MG63 (cell line): Measurements from ENCODE around the gene B3GNT8. TPM values are rescaled to one million over a fixed set of nuclear protein-coding genes. Genes with fewer than 3 reads are reported as not detected.
"Not testable (repeated sequence)": the region's sequence is repeated elsewhere in the genome, so short reads cannot be mapped to it uniquely, and the experiment has no call there.

Experiments
- DNase-seq: peaks from one replicate; pipeline ENCODE4 v3.0.0-alpha.2; 2020
- H3K27me3 ChIP-seq: fragments of 250-450 bp; sonication (Bioruptor Pico); 2 replicates; pipeline ENCODE4 v1.5.1; 2020; ENCODE audit warnings: mild to moderate bottlenecking, moderate library complexity
- H3K36me3 ChIP-seq: fragments of 250-450 bp; sonication (Bioruptor Pico); 2 replicates; pipeline ENCODE4 v1.5.1; 2020; ENCODE audit warnings: mild to moderate bottlenecking, moderate library complexity
- H3K4me3 ChIP-seq: fragments of 250-450 bp; sonication (Bioruptor Pico); 2 replicates; pipeline ENCODE4 v1.5.1; 2020; ENCODE audit warnings: mild to moderate bottlenecking, moderate library complexity
- H3K9me3 ChIP-seq: fragments of 250-450 bp; sonication (Bioruptor Pico); 2 replicates; pipeline ENCODE4 v1.5.1; 2020; ENCODE audit warnings: mild to moderate bottlenecking, moderate library complexity
- total RNA-seq: library from RNA; depleted of rRNA; stranded (reverse); fragments of >200 nt; shearing (Covaris generic); gene quantifications from 2 replicates; pipeline ENCODE4 v1.2.3, GENCODE V29; 2014; ENCODE audit warnings: low replicate concordance

Gene B3GNT8
- total RNA-seq, 1 experiment from 2014 or later: not detected

- Histone ChIP-seq H3K36me3 (peaks cover 5% of the 10 kb centered on the region), H3K4me3 (no peak overlapping the region)
- no peak for DNase-seq
Measured at GRCh38 chr19:41424335-41425173, 2.6 kb downstream of the B3GNT8 start.

GRCh38 chr19:41422955-41423354 is 4.2 kb downstream of the B3GNT8 start:
- Histone ChIP-seq H3K27me3 (no peaks in the 10 kb centered on the region), H3K4me3 (no peak overlapping the region), H3K36me3 (peaks cover 13% of the 10 kb centered on the region), H3K9me3 (no peaks in the 10 kb centered on the region)
- DNase-seq: no peak

More at GRCh38 chr19:41424335-41425173, 2.6 kb downstream of the B3GNT8 start:
- H3K27me3 ChIP-seq: no peaks in the 10 kb centered on the region
- no peaks in the 10 kb centered on the region for H3K9me3 ChIP-seq

DNA sequence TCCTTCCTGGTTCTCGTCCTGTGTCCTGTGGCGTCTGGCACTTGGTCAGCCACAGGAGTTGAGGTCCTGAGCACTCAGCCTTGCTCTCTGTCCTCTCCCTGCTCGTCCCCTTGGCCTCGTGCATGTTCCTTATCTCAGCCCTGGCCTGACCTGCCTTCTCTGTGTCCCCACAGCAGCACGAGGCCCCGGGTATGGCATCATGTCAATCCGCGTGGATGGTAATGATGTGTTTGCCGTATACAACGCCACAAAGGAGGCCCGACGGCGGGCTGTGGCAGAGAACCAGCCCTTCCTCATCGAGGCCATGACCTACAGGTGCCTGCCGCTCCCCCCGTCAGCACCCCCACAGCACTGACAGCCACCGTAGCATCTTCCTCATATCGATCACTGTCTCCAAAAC is 4.7 kb downstream of the B3GNT8 start:
- no peaks in the 10 kb centered on the region for H3K27me3 ChIP-seq
- H3K36me3 ChIP-seq: peaks cover 13% of the 10 kb centered on the region
- DNase-seq: no peak
- H3K4me3 ChIP-seq: no peak overlapping the region
- no peaks in the 10 kb centered on the region for H3K9me3 ChIP-seq

GRCh38 chr19:41421973-41422372 is 5.2 kb downstream of the B3GNT8 start:
- DNase-seq: no peak
- no peak overlapping the region for H3K4me3 ChIP-seq
- peaks cover 13% of the 10 kb centered on the region for H3K36me3 ChIP-seq
- H3K9me3 ChIP-seq: no peaks in the 10 kb centered on the region
- H3K27me3 ChIP-seq: no peaks in the 10 kb centered on the region

DNA sequence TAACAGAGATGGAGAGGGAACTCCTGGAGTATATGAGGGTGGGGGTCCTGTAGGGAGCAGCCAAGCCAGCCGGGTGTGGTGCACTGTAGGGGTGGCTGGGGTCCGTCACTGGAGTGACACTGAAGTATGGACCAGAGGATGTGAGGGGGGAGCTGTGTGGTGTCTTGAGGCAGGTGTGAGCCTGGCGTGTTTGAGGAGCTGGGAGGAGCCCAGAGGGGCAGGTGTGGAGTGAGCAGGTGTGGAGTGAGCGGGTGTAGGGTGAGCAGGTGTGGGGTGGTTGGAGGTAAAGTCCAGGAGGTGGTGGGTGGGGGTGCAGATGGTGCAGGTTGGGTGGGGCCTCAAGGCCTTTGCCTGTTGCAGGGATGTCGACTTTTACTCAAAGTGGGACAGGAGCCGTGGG is 5.9 kb downstream of the B3GNT8 start:
- no peaks in the 10 kb centered on the region for H3K9me3 ChIP-seq
- H3K27me3 ChIP-seq: no peaks in the 10 kb centered on the region
- H3K36me3 ChIP-seq: peaks cover 13% of the 10 kb centered on the region
- DNase-seq: no peak
- H3K4me3 ChIP-seq: no peak overlapping the region

DNA sequence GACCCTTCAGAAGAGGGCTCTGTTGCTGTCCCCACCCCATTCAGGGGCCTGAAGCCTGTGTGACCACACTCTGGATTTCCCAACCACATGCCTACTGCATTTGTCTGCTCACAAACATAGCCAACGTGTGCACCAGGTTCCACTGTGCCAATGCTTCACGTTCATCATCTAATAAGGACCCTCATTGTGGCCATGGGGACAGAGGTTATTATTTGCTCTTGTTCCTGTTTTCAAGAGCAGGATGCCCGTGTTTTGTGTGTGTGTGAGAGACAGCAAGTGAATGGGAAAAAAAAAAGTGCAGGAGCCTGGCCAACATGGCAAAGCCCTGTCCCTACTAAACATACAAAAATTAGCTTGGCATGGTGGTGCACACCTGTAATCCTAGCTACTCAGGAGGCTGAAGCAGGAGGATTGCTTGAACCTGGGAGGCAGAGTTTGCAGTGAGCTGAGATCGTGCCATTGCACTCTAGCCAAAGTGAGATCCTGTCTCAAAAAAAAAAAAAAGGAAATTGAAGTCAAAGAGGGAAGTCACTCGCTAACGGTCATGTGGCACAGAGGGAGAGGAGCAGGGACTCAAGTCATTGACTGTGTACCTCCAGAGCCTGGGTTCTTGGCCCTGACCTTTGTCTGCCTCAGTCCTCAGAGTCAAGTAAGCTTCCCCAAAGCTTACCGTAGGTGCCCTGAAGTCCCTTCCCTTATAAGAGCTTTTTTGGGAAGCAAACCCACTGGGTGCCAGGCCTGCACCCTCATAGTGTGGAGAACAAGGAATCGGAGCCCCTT is 6.9 kb downstream of the B3GNT8 start:
- Histone ChIP-seq H3K4me3 (no peak overlapping the region), H3K36me3 (peaks cover 13% of the 10 kb centered on the region), H3K9me3 (no peaks in the 10 kb centered on the region), H3K27me3 (no peaks in the 10 kb centered on the region)
- DNase-seq: no peak

DNA sequence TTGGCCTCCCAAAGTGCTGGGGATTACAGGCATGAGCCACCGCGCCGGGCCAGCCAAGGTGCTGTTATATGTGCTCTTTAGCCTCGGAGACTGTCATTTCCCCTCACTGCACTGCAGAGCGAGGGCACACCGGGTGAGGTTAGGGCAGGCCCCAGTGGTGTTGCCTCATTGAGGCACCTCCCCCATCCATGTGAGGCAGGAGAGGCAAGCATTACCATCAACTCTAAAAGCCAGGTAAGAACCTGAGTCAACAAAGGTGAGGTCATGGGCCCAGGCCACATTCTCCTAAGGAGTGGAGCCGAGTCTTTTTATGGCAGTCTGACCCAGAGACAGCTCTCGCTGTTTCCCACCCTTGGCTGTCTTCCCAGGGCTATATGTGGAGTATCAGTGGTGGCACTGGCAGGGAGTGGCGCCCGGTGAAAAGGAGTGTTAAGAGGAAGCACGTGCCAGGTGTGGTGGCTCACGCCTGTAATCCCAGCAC is 10.9 kb downstream of the B3GNT8 start:
- no peak overlapping the region for H3K4me3 ChIP-seq
- H3K36me3 ChIP-seq: peaks cover 19% of the 10 kb centered on the region
- H3K27me3 ChIP-seq: no peaks in the 10 kb centered on the region
- DNase-seq: no peak
- H3K9me3 ChIP-seq: no peaks in the 10 kb centered on the region

DNA sequence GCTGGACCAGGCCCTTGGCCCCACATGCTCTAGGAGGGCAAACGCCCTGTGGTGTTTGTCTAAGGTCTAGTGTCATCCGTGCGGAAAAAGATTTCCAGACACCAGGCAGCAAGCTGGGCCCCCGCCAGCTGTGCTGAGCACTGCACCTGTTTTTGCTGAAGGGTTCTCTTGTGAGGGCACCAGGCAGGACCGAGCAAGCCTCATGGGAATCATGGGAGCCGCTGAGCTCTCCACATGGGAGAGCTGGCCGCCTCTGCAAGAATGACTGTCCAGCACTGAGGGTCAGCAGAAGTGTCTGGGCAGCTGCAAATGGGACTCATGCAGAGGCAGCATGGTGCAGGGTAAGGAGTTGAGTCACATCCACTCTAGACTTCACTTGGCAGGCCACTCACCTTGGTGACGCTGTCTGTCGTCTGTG is 12.0 kb downstream of the B3GNT8 start:
- H3K27me3 ChIP-seq: no peaks in the 10 kb centered on the region
- H3K36me3 ChIP-seq: peaks cover 24% of the 10 kb centered on the region
- no peaks in the 10 kb centered on the region for H3K9me3 ChIP-seq
- DNase-seq: no peak
- H3K4me3 ChIP-seq: no peak overlapping the region

DNA sequence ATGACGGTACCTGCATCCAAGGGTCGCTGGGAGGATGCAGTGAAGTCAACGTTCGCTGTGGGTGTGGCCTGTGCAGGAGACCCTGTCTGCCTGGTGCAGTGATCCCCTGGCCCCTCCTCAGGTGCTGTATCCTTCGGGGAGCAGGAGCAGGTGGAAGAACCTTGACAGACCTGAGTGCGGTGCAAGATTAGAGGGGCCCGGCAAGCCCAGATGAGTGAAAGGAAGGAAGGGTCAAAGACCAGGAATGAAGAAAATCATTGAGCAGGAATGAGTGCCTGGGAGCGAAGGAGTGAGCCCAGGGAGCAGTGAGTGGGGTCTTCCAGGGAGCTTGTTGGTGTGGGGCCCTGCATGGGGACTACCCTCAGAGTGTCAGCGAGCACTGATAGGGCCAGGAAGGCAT is 12.7 kb downstream of the B3GNT8 start:
- DNase-seq: no peak
- H3K4me3 ChIP-seq: no peak overlapping the region
- no peaks in the 10 kb centered on the region for H3K9me3 ChIP-seq
- peaks cover 21% of the 10 kb centered on the region for H3K36me3 ChIP-seq
- H3K27me3 ChIP-seq: no peaks in the 10 kb centered on the region

DNA sequence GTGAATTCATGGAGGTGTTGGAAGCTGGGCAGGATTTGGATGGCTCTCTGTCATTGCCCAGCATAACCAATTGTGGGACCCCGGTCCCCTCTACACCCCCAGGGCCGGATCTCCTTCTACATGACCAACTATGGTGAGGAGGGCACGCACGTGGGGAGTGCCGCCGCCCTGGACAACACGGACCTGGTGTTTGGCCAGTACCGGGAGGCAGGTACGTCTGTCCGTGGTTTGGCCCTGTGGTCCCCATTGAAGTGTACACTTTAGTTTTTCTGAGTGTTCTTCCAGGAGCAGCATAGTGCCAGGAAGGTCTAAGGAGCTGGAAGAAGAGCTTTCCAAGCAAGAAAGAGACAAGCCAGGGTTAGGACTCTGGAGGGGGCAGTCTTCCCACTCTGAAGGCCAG is 13.2 kb downstream of the B3GNT8 start:
- no peaks in the 10 kb centered on the region for H3K9me3 ChIP-seq
- peaks cover 16% of the 10 kb centered on the region for H3K36me3 ChIP-seq
- H3K27me3 ChIP-seq: no peaks in the 10 kb centered on the region
- no peak for DNase-seq
- H3K4me3 ChIP-seq: no peak overlapping the region

DNA sequence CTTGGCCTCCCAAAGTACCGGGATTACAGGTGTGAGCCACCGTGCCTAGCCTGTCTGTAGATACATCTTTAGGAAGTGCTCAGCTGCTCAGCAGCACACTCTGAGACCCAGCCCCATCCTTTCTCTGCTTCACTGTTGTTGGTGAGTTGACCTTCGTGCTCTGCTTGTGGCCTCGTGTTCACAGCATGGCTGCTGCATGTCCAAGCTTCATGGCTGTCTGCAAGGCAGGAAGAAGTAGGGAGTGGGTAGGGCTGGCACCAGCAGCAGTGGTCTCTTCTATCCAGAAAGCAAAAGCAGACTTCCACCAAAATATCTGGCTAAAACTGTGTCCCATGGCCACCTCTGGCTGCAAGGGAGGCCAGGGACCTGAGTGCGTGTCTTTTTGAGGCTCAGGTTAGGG is 14.2 kb downstream of the B3GNT8 start:
- Histone ChIP-seq H3K27me3 (no peaks in the 10 kb centered on the region), H3K9me3 (no peaks in the 10 kb centered on the region), H3K36me3 (peaks cover 13% of the 10 kb centered on the region), H3K4me3 (no peak overlapping the region)
- DNase-seq: no peak

- H3K36me3 ChIP-seq: peaks cover 13% of the 10 kb centered on the region
- peak; percentile 39 for DNase-seq
- no peaks in the 10 kb centered on the region for H3K27me3 ChIP-seq
- H3K9me3 ChIP-seq: no peaks in the 10 kb centered on the region
- no peak overlapping the region for H3K4me3 ChIP-seq
Measured at GRCh38 chr19:41411968-41412265, 15.3 kb downstream of the B3GNT8 start.

DNA sequence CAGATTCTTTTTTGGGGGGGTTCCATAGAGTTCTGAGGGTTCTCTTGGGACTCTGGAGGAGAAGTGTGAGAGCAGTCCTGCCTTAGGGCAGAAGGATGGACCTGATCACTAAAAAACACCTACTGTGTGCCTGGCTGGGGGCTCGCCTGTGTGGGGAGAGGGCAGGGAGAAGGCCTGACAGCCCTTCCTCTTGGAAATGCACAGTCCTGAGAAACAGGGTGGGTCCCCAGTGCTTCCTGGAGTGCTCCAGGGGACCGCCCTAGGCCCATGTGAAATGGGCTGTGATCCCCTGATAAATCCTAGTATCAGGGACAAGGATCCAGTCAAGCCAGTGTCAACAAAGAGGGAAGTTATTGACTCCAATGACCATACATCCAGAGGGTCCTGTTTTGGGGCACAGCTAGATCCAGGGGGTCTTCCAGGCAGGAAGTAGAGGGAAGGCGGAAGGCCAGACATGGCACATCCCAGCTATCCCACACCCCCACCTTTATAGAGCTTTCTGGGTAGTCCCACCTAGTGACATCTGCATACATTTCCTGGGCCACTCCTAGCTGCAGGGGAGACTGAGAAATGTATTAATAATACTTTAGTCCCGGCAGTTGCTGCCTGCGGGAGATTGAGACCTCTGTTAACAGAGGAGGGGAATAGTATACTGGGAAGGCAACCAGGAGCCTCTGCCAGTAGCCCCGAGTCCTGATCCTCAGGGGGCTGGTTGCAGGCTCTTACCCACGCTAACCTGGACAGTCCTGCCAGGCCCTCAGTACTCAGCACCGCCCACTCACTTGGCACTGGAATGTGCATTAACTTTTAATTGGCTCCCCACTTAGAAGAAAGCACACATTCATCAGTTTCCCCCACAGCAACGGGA is 15.8 kb downstream of the B3GNT8 start:
- Histone ChIP-seq H3K9me3 (no peaks in the 10 kb centered on the region), H3K27me3 (no peaks in the 10 kb centered on the region), H3K4me3 (no peak overlapping the region), H3K36me3 (peaks cover 13% of the 10 kb centered on the region)
- DNase-seq: no peak

DNA sequence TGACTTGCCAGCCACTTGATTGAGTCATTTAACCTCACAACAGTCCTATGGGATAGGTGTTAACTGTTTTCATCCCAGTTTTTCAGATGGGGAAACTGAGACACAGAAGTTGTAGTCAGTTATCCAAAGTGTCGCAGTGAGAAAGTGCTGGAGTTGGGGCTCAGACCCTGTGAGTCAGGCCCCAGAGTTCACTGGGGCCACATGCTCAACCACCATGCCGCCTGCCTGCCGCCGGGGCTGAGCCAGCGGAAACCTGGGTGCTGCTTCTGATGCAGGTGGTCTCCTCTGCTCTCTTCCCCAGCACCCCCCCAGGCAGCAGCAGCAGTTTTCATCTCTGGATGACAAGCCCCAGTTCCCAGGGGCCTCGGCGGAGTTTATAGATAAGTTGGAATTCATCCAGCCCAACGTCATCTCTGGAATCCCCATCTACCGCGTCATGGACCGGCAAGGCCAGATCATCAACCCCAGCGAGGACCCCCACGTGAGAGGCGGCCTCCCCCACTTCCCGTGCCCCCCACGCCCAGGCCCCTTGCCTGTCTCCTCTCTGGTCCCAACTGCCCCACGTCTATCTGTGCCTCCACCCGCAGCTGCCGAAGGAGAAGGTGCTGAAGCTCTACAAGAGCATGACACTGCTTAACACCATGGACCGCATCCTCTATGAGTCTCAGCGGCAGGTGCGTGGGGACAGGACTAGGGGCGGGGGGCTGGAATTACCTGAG is 16.7 kb downstream of the B3GNT8 start:
- H3K27me3 ChIP-seq: no peaks in the 10 kb centered on the region
- no peak for DNase-seq

DNA sequence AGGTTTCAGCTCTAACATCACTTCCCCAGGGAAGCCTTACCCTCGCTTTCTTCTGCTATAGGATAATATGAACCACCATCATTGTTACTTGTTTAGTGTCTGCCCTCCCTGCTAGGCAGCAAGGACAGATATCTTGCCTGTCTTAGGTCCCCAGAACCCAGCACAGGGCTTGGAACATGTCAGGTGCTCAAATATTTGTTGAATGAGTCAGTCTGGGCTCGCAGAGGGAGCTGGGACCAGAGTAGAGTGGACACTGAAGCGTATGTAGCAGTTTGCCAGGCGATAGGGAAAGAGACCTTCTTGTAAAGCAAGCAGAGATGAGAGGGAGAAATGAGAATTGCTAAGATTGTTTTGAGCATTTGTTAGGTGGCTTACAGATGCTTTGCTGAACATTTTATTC is 17.9 kb downstream of the B3GNT8 start:
- DNase-seq: no peak

More for the DNA sequence above, 16.7 kb downstream of the B3GNT8 start:
- Histone ChIP-seq H3K9me3 (no peaks in the 10 kb centered on the region), H3K4me3 (no peak overlapping the region), H3K36me3 (peaks cover 13% of the 10 kb centered on the region)

GRCh38 chr19:41408846-41409245 is 18.3 kb downstream of the B3GNT8 start:
- DNase-seq, H3K4me3 ChIP-seq, H3K27me3 ChIP-seq, H3K9me3 ChIP-seq: not testable (repeated sequence)
- H3K36me3 ChIP-seq: peaks cover 13% of the 10 kb centered on the region

More for the DNA sequence above, 17.9 kb downstream of the B3GNT8 start:
- no peak overlapping the region for H3K4me3 ChIP-seq
- H3K27me3 ChIP-seq: no peaks in the 10 kb centered on the region
- H3K9me3 ChIP-seq: no peaks in the 10 kb centered on the region
- H3K36me3 ChIP-seq: peaks cover 13% of the 10 kb centered on the region
